HCT116 (cell line): ENCODE measurements around the gene FRMPD1.

Experiments used
- ATF3 ChIP-seq: IDR thresholded peaks from 2 replicates; pipeline ENCODE4 v1.6.1; 2012
- CTCF ChIP-seq, 3 experiments: fragments of 200-600 bp in 1 of 3; sonication (generic) in 1 of 3; IDR thresholded peaks in 2 of 3; conservative IDR thresholded peaks in 1 of 3; 2 replicates each; pipeline ENCODE4 v1.5.1; 2012 to 2017; ENCODE audit warnings: low read depth in 2 of 3, low read length in 2 of 3, antibody characterized with exemption in 1 of 3, borderline replicate concordance in 1 of 3, control low read depth in 1 of 3, mild to moderate bottlenecking in 1 of 3, mixed read lengths in 1 of 3, mixed run types in 1 of 3, moderate library complexity in 1 of 3; ENCODE audit not compliant: insufficient read depth in 1 of 3
- EGR1 ChIP-seq: IDR thresholded peaks from 2 replicates; pipeline ENCODE4 v1.6.1; 2012; ENCODE audit warnings: low read depth
- ELF1 ChIP-seq: IDR thresholded peaks from 2 replicates; pipeline ENCODE4 v1.6.1; 2012; ENCODE audit warnings: low read depth, borderline replicate concordance
- EZH2 ChIP-seq: fragments of 200-600 bp; sonication (generic); IDR thresholded peaks from 2 replicates; pipeline ENCODE4 v1.6.1; 2017; ENCODE audit warnings: antibody characterized with exemption, mixed run types
- EZH2phosphoT487 ChIP-seq: fragments of 200-600 bp; IDR thresholded peaks from 2 replicates; pipeline ENCODE4 v1.6.1; 2018; ENCODE audit warnings: antibody characterized with exemption, borderline replicate concordance
- MAX ChIP-seq: IDR thresholded peaks from 2 replicates; pipeline ENCODE4 v1.6.1; 2012
- POLR2A ChIP-seq: IDR thresholded peaks from 2 replicates; pipeline ENCODE4 v1.7.0; 2011; ENCODE audit warnings: borderline replicate concordance; ENCODE audit not compliant: insufficient read depth, insufficient read length; ENCODE audit errors: extremely low read depth
- POLR2AphosphoS5 ChIP-seq: IDR thresholded peaks from 2 replicates; pipeline ENCODE4 v1.6.1; 2011; ENCODE audit warnings: mild to moderate bottlenecking, low read depth, low read length, moderate library complexity
- RAD21 ChIP-seq: IDR thresholded peaks from 2 replicates; pipeline ENCODE4 v1.6.1; 2012; ENCODE audit warnings: low read depth, mild to moderate bottlenecking
- SIN3A ChIP-seq: IDR thresholded peaks from 2 replicates; pipeline ENCODE4 v1.6.1; 2012; ENCODE audit warnings: low read depth
- YY1 ChIP-seq: IDR thresholded peaks from 2 replicates; pipeline ENCODE4 v1.6.1; 2011; ENCODE audit warnings: low read length, low read depth, moderate library complexity, mild to moderate bottlenecking; ENCODE audit not compliant: insufficient replicate concordance; ENCODE audit errors: extremely low read depth
- ZBTB33 ChIP-seq: IDR thresholded peaks from 2 replicates; pipeline ENCODE4 v1.6.1; 2011; ENCODE audit warnings: mild to moderate bottlenecking, low read length, moderate library complexity; ENCODE audit not compliant: insufficient replicate concordance; ENCODE audit errors: extremely low read depth
- TF ChIP-seq, protein P1 (sequence below): IDR thresholded peaks from 2 replicates; pipeline ENCODE4 v1.6.1; 2012; ENCODE audit warnings: low read depth

- TF ChIP-seq CTCF (IDR thresholded peaks at IDR 0.05 in 2 of 3, conservative IDR thresholded peaks at IDR 0.05 in 1 of 3; ENCODE audit: borderline replicate concordance in 1 of 3, insufficient read depth in 1 of 3, low read depth in 2 of 3, low read length in 2 of 3) (no peak), EZH2 (no peak), EZH2phosphoT487 (no peak), SIN3A (no peak), RAD21 (no peak), YY1 (no peak), POLR2A (no peak), ELF1 (no peak), POLR2AphosphoS5 (no peak), EGR1 (no peak), ATF3 (no peak), ZBTB33 (no peak), MAX (no peak)
- TF ChIP-seq, protein P1, sequence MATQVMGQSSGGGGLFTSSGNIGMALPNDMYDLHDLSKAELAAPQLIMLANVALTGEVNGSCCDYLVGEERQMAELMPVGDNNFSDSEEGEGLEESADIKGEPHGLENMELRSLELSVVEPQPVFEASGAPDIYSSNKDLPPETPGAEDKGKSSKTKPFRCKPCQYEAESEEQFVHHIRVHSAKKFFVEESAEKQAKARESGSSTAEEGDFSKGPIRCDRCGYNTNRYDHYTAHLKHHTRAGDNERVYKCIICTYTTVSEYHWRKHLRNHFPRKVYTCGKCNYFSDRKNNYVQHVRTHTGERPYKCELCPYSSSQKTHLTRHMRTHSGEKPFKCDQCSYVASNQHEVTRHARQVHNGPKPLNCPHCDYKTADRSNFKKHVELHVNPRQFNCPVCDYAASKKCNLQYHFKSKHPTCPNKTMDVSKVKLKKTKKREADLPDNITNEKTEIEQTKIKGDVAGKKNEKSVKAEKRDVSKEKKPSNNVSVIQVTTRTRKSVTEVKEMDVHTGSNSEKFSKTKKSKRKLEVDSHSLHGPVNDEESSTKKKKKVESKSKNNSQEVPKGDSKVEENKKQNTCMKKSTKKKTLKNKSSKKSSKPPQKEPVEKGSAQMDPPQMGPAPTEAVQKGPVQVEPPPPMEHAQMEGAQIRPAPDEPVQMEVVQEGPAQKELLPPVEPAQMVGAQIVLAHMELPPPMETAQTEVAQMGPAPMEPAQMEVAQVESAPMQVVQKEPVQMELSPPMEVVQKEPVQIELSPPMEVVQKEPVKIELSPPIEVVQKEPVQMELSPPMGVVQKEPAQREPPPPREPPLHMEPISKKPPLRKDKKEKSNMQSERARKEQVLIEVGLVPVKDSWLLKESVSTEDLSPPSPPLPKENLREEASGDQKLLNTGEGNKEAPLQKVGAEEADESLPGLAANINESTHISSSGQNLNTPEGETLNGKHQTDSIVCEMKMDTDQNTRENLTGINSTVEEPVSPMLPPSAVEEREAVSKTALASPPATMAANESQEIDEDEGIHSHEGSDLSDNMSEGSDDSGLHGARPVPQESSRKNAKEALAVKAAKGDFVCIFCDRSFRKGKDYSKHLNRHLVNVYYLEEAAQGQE, result no peak
Observed at GRCh38 chr9:37663926-37664325, 13.2 kb downstream of the FRMPD1 start.
